ENCODE results near the gene RPRD1B. TPM values are rescaled to one million over a fixed set of nuclear protein-coding genes. Genes with fewer than 3 reads are reported as not detected.

Gene RPRD1B
- total and polyA plus RNA-seq, 2 donors (not counting 3 experiments of a cell fraction or from before 2014, with no cell fraction given) = 13.0 to 29.3 TPM

- no peak overlapping the region for H2AFZ ChIP-seq (ENCODE audit: low read depth, low read length)
- no peak overlapping the region for H3K27ac ChIP-seq (ENCODE audit: insufficient read depth, low read depth, low read length)
- no peaks in the 10 kb centered on the region for H3K79me2 ChIP-seq (ENCODE audit: control insufficient read depth, insufficient read depth, low read length)
- no TSS peak for BruUV-seq (replicated peaks)
- ChIA-PET CTCF (interaction anchor here (1.0 to 2.2 kb wide), 3 partner anchors 16 to 131 kb away, joined by 3 to 6 read pairs (median 5); no protein-coding TSS in a partner anchor), POLR2A (no interaction called here)
- DNase-seq (ENCODE audit: low read depth, low spot score) (no peak), FAIRE-seq (no peak)
- no peaks in the 10 kb centered on the region for H3K27me3 ChIP-seq (ENCODE audit: control insufficient read depth in 2 of 2, insufficient read depth in 2 of 2, low read length in 2 of 2)
- H3K4me1 ChIP-seq (ENCODE audit: control insufficient read depth, extremely low read depth, insufficient read depth, low read length) = peaks cover 25% of the 10 kb centered on the region
- no peaks in the 10 kb centered on the region for H3K9me3 ChIP-seq (replicated peaks; ENCODE audit: control insufficient read depth, insufficient read depth, low read length)
- H3K4me3 ChIP-seq (replicated peaks in 1 of 3; ENCODE audit: insufficient read depth in 1 of 3, low read depth in 1 of 3, low read length in 3 of 3) = no peak overlapping the region
- peaks cover 0 to 2% of the 10 kb centered on the region in 2 experiments for H3K36me3 ChIP-seq (ENCODE audit: control insufficient read depth in 2 of 2, extremely low read depth in 1 of 2, insufficient read depth in 2 of 2, low read length in 2 of 2)
- H3K4me2 ChIP-seq (ENCODE audit: insufficient read depth, low read length) = no peak overlapping the region
- intact Hi-C loops (cut with micrococcal nuclease) = no loop called here
- no peaks in the 10 kb centered on the region for H4K20me1 ChIP-seq (replicated peaks; ENCODE audit: control insufficient read depth, extremely low read depth, insufficient read depth, low read length)
- no peak overlapping the region for H3K9ac ChIP-seq (replicated peaks; ENCODE audit: extremely low read depth, insufficient read depth, low read length)
- TF ChIP-seq POLR2A (IDR thresholded peaks at IDR 0.05; ENCODE audit: low read depth, low read length) (no peak), MYC (IDR thresholded peaks at IDR 0.05; ENCODE audit: low read depth, low read length) (no peak), EZH2 (IDR thresholded peaks at IDR 0.05; ENCODE audit: borderline replicate concordance, low read depth, low read length, severe bottlenecking) (no peak), MAX (IDR thresholded peaks at IDR 0.05; ENCODE audit: insufficient read depth, insufficient read length) (no peak), CTCF (IDR thresholded peaks at IDR 0.05; ENCODE audit: extremely low read depth in 1 of 2, insufficient read depth in 1 of 2, low read depth in 1 of 2, low read length in 2 of 2) (no peak), GATA2 (IDR thresholded peaks at IDR 0.05; ENCODE audit: insufficient read depth, insufficient read length, low read depth, low read length) (no peak), JUN (IDR thresholded peaks at IDR 0.05; ENCODE audit: borderline replicate concordance, insufficient read depth, insufficient read length, low read depth) (no peak), FOS (IDR thresholded peaks at IDR 0.05; ENCODE audit: borderline replicate concordance, insufficient read depth, low read length) (no peak), POLR2AphosphoS5 (IDR thresholded peaks at IDR 0.05; ENCODE audit: insufficient read depth, low read depth, low read length) (no peak)
- dilution Hi-C loops (cut with MboI; ENCODE audit: extremely low pct_ligation_motif_present, low sequenced_read_pairs) = no loop called here
- H3K9me1 ChIP-seq (replicated peaks; ENCODE audit: control insufficient read depth, extremely low read depth, insufficient read depth, low read length) = no peaks in the 10 kb centered on the region
Observed at GRCh38 chr20:38089500-38089899, 56.0 kb downstream of the RPRD1B start.
